Measurements from ENCODE around the gene SNRPE. TPM values are rescaled to one million over a fixed set of nuclear protein-coding genes. Genes with fewer than 3 reads are reported as not detected.

SNRPE gene
- total and polyA plus RNA-seq, 2 donors (not counting 3 experiments of a cell fraction or from before 2014, with no cell fraction given), result 196 to 219 TPM

DNA sequence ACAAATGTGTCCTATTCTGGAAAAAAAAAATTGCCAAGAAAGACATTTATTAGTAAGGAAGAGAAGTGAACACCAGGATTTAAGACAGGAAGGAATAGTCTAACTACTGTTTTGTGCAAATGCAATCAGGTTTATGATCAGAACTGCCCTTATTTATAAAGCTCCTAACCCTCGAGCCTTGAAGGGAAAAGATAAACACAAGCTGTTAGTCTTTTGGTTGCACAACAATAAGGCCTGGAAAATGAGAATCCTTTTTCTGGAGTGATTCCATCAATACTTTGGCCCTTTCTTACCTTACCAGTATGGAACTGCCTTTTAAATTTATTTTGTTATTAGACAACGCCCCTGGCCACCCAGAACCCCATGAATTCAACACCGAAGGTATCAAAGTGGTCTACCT is 52.9 kb downstream of the SNRPE start:
- Histone ChIP-seq H2AFZ (ENCODE audit: low read depth, low read length) (no peak overlapping the region), H3K79me2 (ENCODE audit: control insufficient read depth, insufficient read depth, low read length) (no peaks in the 10 kb centered on the region), H3K36me3 (ENCODE audit: control insufficient read depth in 2 of 2, extremely low read depth in 1 of 2, insufficient read depth in 2 of 2, low read length in 2 of 2) (no peaks in the 10 kb centered on the region), H4K20me1 (replicated peaks; ENCODE audit: control insufficient read depth, extremely low read depth, insufficient read depth, low read length) (no peaks in the 10 kb centered on the region), H3K4me1 (ENCODE audit: control insufficient read depth, extremely low read depth, insufficient read depth, low read length) (no peaks in the 10 kb centered on the region), H3K9me1 (replicated peaks; ENCODE audit: control insufficient read depth, extremely low read depth, insufficient read depth, low read length) (no peaks in the 10 kb centered on the region), H3K4me3 (replicated peaks in 1 of 3; ENCODE audit: insufficient read depth in 1 of 3, low read depth in 1 of 3, low read length in 3 of 3) (no peak overlapping the region), H3K27me3 (ENCODE audit: control insufficient read depth in 2 of 2, insufficient read depth in 2 of 2, low read length in 2 of 2) (no peaks in the 10 kb centered on the region), H3K9ac (replicated peaks; ENCODE audit: extremely low read depth, insufficient read depth, low read length) (no peak overlapping the region), H3K4me2 (ENCODE audit: insufficient read depth, low read length) (no peak overlapping the region), H3K27ac (ENCODE audit: insufficient read depth, low read depth, low read length) (no peak overlapping the region), H3K9me3 (replicated peaks; ENCODE audit: control insufficient read depth, insufficient read depth, low read length) (no peaks in the 10 kb centered on the region)
- dilution Hi-C loops (cut with MboI; ENCODE audit: extremely low pct_ligation_motif_present, low sequenced_read_pairs), result no loop called here
- CTCF ChIA-PET, result interaction anchor here (1.6 to 2.0 kb wide), 2 partner anchors 18 to 43 kb away, joined by 3 to 7 read pairs; no protein-coding TSS in a partner anchor
- FAIRE-seq (no peak), DNase-seq (ENCODE audit: low read depth, low spot score) (no peak)
- no TSS peak for BruUV-seq (replicated peaks)
- intact Hi-C loops (cut with micrococcal nuclease), result no loop called here
- no peak for TF ChIP-seq POLR2AphosphoS5 (IDR thresholded peaks at IDR 0.05; ENCODE audit: insufficient read depth, low read depth, low read length)
- TF ChIP-seq, protein P1, sequence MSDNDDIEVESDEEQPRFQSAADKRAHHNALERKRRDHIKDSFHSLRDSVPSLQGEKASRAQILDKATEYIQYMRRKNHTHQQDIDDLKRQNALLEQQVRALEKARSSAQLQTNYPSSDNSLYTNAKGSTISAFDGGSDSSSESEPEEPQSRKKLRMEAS (IDR thresholded peaks at IDR 0.05; ENCODE audit: insufficient read depth, insufficient read length), result no peak
- no peak for TF ChIP-seq GATA2 (IDR thresholded peaks at IDR 0.05; ENCODE audit: insufficient read depth, insufficient read length, low read depth, low read length)
- TF ChIP-seq POLR2A (IDR thresholded peaks at IDR 0.05; ENCODE audit: low read depth, low read length), result no peak
- TF ChIP-seq MYC (IDR thresholded peaks at IDR 0.05; ENCODE audit: low read depth, low read length), result no peak
- no peak for TF ChIP-seq JUN (IDR thresholded peaks at IDR 0.05; ENCODE audit: borderline replicate concordance, insufficient read depth, insufficient read length, low read depth)
- no peak for TF ChIP-seq FOS (IDR thresholded peaks at IDR 0.05; ENCODE audit: borderline replicate concordance, insufficient read depth, low read length)
- TF ChIP-seq, protein P2, sequence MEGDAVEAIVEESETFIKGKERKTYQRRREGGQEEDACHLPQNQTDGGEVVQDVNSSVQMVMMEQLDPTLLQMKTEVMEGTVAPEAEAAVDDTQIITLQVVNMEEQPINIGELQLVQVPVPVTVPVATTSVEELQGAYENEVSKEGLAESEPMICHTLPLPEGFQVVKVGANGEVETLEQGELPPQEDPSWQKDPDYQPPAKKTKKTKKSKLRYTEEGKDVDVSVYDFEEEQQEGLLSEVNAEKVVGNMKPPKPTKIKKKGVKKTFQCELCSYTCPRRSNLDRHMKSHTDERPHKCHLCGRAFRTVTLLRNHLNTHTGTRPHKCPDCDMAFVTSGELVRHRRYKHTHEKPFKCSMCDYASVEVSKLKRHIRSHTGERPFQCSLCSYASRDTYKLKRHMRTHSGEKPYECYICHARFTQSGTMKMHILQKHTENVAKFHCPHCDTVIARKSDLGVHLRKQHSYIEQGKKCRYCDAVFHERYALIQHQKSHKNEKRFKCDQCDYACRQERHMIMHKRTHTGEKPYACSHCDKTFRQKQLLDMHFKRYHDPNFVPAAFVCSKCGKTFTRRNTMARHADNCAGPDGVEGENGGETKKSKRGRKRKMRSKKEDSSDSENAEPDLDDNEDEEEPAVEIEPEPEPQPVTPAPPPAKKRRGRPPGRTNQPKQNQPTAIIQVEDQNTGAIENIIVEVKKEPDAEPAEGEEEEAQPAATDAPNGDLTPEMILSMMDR (IDR thresholded peaks at IDR 0.05; ENCODE audit: extremely low read depth in 1 of 2, insufficient read depth in 1 of 2, low read depth in 1 of 2, low read length in 2 of 2), result no peak
- TF ChIP-seq EZH2 (IDR thresholded peaks at IDR 0.05; ENCODE audit: borderline replicate concordance, low read depth, low read length, severe bottlenecking), result no peak
- POLR2A ChIA-PET, result no interaction called here
